Endothelial cell (in vitro differentiated cells): ENCODE measurements around the gene CCDC112. TPM values are rescaled to one million over a fixed set of nuclear protein-coding genes. Genes with fewer than 3 reads are reported as not detected.

ENCODE experiments used
- DNase-seq: peaks from one replicate; pipeline ENCODE4 v3.0.0; 2021; ENCODE audit warnings: low spot score
- H3K27ac Mint-ChIP-seq: one replicate; pipeline ENCODE4 v1.8.0; 2021; ENCODE audit warnings: mixed read lengths, inconsistent platforms; ENCODE audit not compliant: unreplicated experiment
- H3K27me3 Mint-ChIP-seq: one replicate; pipeline ENCODE4 v1.8.0; 2021; ENCODE audit warnings: mild to moderate bottlenecking, moderate library complexity, mixed read lengths, inconsistent platforms; ENCODE audit not compliant: unreplicated experiment
- H3K36me3 Mint-ChIP-seq: one replicate; pipeline ENCODE4 v1.8.0; 2021; ENCODE audit warnings: mild to moderate bottlenecking, low read depth, mixed read lengths, inconsistent platforms; ENCODE audit not compliant: unreplicated experiment
- H3K4me1 Mint-ChIP-seq: one replicate; pipeline ENCODE4 v1.8.0; 2021; ENCODE audit warnings: mild to moderate bottlenecking, mixed read lengths, inconsistent platforms; ENCODE audit not compliant: unreplicated experiment
- H3K4me3 Mint-ChIP-seq: one replicate; pipeline ENCODE4 v1.8.0; 2021; ENCODE audit warnings: mild to moderate bottlenecking, mixed read lengths, inconsistent platforms; ENCODE audit not compliant: unreplicated experiment
- H3K9me3 Mint-ChIP-seq: one replicate; pipeline ENCODE4 v1.8.0; 2021; ENCODE audit warnings: mixed read lengths, inconsistent platforms; ENCODE audit not compliant: unreplicated experiment
- total RNA-seq: library from RNA; stranded (reverse); fragmentation: NEBNext Ultra II Directional; extraction: Animal tissue kit (Norgen Biotek cat#: 25700); gene quantifications from one replicate; pipeline ENCODE4 v1.2.1, GENCODE V29; 2021; ENCODE audit not compliant: unreplicated experiment
- TF ChIP-seq, protein P1 (sequence below): fragments of 200-600 bp; sonication (generic); IDR thresholded peaks from one replicate; pipeline ENCODE4 v1.5.0; 2021; ENCODE audit warnings: antibody characterized with exemption; ENCODE audit not compliant: unreplicated experiment

CCDC112 gene
- total RNA-seq, 1 donor from 2014 or later: 7.2 TPM

DNA sequence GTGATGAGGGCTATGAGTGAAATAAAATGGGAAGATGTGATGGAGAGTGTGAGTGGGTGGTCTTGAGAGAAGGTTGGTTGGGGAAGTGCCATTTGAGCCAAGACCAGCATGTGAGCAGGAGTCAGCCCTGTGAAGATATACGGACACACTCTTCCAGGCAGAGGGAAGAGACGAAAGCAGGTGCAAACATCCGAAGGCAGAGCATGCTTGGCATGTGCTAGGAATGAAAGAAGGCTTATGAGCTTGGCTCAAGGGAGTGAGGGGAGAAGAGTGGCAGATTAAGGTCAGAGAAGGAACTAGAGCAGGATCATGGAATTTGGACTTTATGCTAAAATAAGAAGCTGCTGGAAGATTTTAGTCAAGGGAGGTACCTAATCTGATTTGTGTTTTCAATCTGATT, 23.6 kb upstream of the CCDC112 start:
- no peaks in the 10 kb centered on the region for H3K27me3 Mint-ChIP-seq
- TF ChIP-seq, protein P1, sequence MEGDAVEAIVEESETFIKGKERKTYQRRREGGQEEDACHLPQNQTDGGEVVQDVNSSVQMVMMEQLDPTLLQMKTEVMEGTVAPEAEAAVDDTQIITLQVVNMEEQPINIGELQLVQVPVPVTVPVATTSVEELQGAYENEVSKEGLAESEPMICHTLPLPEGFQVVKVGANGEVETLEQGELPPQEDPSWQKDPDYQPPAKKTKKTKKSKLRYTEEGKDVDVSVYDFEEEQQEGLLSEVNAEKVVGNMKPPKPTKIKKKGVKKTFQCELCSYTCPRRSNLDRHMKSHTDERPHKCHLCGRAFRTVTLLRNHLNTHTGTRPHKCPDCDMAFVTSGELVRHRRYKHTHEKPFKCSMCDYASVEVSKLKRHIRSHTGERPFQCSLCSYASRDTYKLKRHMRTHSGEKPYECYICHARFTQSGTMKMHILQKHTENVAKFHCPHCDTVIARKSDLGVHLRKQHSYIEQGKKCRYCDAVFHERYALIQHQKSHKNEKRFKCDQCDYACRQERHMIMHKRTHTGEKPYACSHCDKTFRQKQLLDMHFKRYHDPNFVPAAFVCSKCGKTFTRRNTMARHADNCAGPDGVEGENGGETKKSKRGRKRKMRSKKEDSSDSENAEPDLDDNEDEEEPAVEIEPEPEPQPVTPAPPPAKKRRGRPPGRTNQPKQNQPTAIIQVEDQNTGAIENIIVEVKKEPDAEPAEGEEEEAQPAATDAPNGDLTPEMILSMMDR: no peak
- no peak for DNase-seq
- no peak overlapping the region for H3K27ac Mint-ChIP-seq
- H3K4me1 Mint-ChIP-seq: no peaks in the 10 kb centered on the region
- H3K9me3 Mint-ChIP-seq: no peaks in the 10 kb centered on the region
- no peak overlapping the region for H3K4me3 Mint-ChIP-seq
- no peaks in the 10 kb centered on the region for H3K36me3 Mint-ChIP-seq

DNA sequence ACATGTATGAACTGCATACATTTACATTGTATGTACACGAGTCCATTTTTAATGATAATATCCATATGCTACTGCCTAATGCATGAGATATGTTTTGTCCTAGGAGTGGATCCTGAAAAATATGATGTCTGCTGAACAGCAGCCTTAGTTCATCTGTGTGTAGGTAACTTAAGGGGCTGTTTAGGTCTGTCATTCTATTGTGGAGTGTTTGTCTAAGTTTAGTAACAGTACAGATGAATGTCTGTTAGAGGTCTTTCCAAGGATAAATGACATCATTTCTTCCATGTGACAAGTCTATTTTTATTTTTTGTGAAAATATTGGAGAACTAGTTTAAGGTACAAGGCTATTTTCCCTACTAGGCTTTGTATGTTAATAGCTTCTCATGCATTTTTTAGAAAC, 22.6 kb upstream of the CCDC112 start:
- TF ChIP-seq, protein P1: no peak
- H3K9me3 Mint-ChIP-seq: no peaks in the 10 kb centered on the region
- H3K4me3 Mint-ChIP-seq: no peak overlapping the region
- DNase-seq: no peak
- no peaks in the 10 kb centered on the region for H3K36me3 Mint-ChIP-seq
- H3K27ac Mint-ChIP-seq: no peak overlapping the region
- no peaks in the 10 kb centered on the region for H3K27me3 Mint-ChIP-seq
- no peaks in the 10 kb centered on the region for H3K4me1 Mint-ChIP-seq

DNA sequence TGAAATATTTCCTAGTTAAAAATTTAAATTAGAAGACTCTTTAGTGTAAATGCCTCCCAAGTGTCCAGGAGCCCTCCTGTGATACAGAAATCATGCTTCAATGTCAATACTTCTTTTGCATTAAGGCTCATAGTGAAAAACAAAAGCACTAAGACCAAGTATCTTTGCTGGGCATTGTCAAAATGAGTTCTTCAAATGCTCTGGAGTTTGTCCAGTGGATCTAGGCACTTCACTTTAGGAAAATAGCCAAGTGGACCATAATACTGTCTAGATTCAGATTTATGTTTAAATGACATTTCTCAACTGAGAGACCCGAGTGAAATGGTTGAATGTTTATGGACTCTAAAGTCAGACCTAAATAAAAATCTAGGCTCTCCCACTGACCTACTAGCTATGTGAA, 21.3 kb upstream of the CCDC112 start:
- H3K27ac Mint-ChIP-seq: no peak overlapping the region
- H3K36me3 Mint-ChIP-seq: no peaks in the 10 kb centered on the region
- H3K27me3 Mint-ChIP-seq: no peaks in the 10 kb centered on the region
- H3K4me3 Mint-ChIP-seq: no peak overlapping the region
- no peaks in the 10 kb centered on the region for H3K4me1 Mint-ChIP-seq
- no peak for DNase-seq
- no peaks in the 10 kb centered on the region for H3K9me3 Mint-ChIP-seq
- TF ChIP-seq, protein P1: no peak

DNA sequence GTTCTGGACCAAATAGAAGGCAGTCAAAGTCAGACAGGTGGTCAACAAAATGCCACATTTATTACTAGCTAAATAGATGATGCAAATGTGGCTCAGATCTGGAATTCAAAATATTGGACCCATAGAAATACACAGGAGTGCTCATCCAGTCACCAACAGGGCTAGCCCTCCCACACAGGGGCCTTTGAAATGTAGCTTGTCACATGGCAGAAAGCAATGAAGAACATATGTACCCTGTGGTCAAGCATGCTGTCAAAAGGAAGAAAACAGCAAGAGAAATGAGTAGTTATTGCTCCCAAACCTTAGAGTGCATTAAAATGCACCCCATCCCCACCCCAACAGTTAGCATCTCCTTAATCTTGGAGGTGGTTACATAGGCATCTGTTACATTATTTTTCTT, 20.9 kb upstream of the CCDC112 start:
- Mint-ChIP-seq H3K27me3 (no peaks in the 10 kb centered on the region), H3K36me3 (no peaks in the 10 kb centered on the region), H3K9me3 (no peaks in the 10 kb centered on the region), H3K27ac (no peak overlapping the region), H3K4me3 (no peak overlapping the region), H3K4me1 (no peaks in the 10 kb centered on the region)
- TF ChIP-seq, protein P1: no peak
- DNase-seq: no peak

DNA sequence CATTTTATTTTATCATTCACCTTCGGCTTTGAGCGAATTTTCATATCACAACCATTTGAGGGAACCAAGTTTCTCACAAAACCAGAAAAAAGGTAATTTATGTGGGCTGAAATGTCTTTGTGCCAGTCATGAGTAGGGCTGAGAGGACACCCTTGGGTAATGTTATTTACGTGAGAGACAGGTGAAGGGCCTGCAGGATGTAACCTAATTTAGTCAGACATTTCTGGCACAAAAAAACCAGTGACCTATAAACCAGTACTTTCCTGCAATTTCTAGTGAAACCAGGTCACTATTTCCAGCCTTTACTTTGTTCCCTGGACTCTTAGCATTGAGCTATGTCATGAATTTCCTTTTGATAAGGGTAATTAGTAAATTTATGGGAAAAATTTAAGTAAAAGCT, 17.2 kb upstream of the CCDC112 start:
- no peak for DNase-seq
- Mint-ChIP-seq H3K4me3 (no peak overlapping the region), H3K9me3 (no peaks in the 10 kb centered on the region), H3K27ac (no peak overlapping the region), H3K27me3 (peaks cover 1% of the 10 kb centered on the region), H3K36me3 (no peaks in the 10 kb centered on the region), H3K4me1 (no peaks in the 10 kb centered on the region)
- TF ChIP-seq, protein P1: no peak
